Activated T-helper 1 cell treated with anti-CD3 and anti-CD28 coated beads, Interleukin-12 subunit alpha, Interleukin-12 subunit beta, Interleukin-2, Interleukin-4 antibody, amounts not matched to agents 30 ng/mL and 10 ng/mL and 1 ng/mL, durations not matched to agents 14 hours and 24 hours and 36 hours (primary cell): ENCODE results near the gene MAP2K2. TPM values are rescaled to one million over a fixed set of nuclear protein-coding genes. Genes with fewer than 3 reads are reported as not detected.

Source experiments
- DNase-seq: peaks from one replicate; pipeline ENCODE4 v3.0.0; 2021; ENCODE audit warnings: low spot score
- H3K27ac Mint-ChIP-seq: one replicate; pipeline ENCODE4 v1.8.0; 2021; ENCODE audit warnings: mild to moderate bottlenecking, mixed read lengths
- H3K27me3 Mint-ChIP-seq: one replicate; pipeline ENCODE4 v1.8.0; 2022; ENCODE audit warnings: mild to moderate bottlenecking, moderate library complexity, mixed read lengths; ENCODE audit not compliant: insufficient read depth
- H3K36me3 Mint-ChIP-seq: one replicate; pipeline ENCODE4 v1.8.0; 2021; ENCODE audit warnings: low read depth, mixed read lengths
- H3K4me1 Mint-ChIP-seq: one replicate; pipeline ENCODE4 v1.8.0; 2021; ENCODE audit warnings: low read depth, mixed read lengths
- H3K4me3 Mint-ChIP-seq: one replicate; pipeline ENCODE4 v1.8.0; 2021; ENCODE audit warnings: mild to moderate bottlenecking, moderate library complexity, mixed read lengths
- H3K9me3 Mint-ChIP-seq: one replicate; pipeline ENCODE4 v1.8.0; 2021; ENCODE audit warnings: mixed read lengths
- intact Hi-C: fragments of 100-400 bp; cut with micrococcal nuclease; formaldehyde crosslinking; loops from one replicate; pipeline ENCODE4 v1.15.1; 2024
- total RNA-seq: library from RNA; stranded (reverse); gene quantifications from 2 replicates; pipeline ENCODE4 v1.2.3, GENCODE V29; 2022

Gene MAP2K2
- total RNA-seq, 1 donor from 2014 or later, result 135 TPM

- no peak overlapping the region for H3K27ac Mint-ChIP-seq
Observed at GRCh38 chr19:4064496-4065260, 59.2 kb downstream of the MAP2K2 start.

GRCh38 chr19:4064149-4064495 lies 59.8 kb downstream of the MAP2K2 start:
- Mint-ChIP-seq H3K9me3 (no peaks in the 10 kb centered on the region), H3K36me3 (peaks cover 4% of the 10 kb centered on the region), H3K4me1 (peaks cover 9% of the 10 kb centered on the region), H3K4me3 (peak overlapping the region; percentile 87), H3K27ac (peak overlapping the region; percentile 84), H3K27me3 (no peaks in the 10 kb centered on the region)
- intact Hi-C loops, result no loop called here
- no peak for DNase-seq

More at GRCh38 chr19:4064496-4065260, 59.2 kb downstream of the MAP2K2 start:
- intact Hi-C loops, result loop anchor here (5.0 kb wide), 2 partner anchors 338 to 408 kb away; partner anchors contain the start of genes CHAF1A, HDGFL2 and SH3GL1
- H3K9me3 Mint-ChIP-seq, result no peaks in the 10 kb centered on the region
- H3K36me3 Mint-ChIP-seq, result peaks cover 4% of the 10 kb centered on the region
- H3K4me3 Mint-ChIP-seq, result peak overlapping the region; percentile 87
- DNase-seq, result no peak
- H3K27me3 Mint-ChIP-seq, result no peaks in the 10 kb centered on the region
- H3K4me1 Mint-ChIP-seq, result peaks cover 15% of the 10 kb centered on the region

GRCh38 chr19:4063369-4064148 lies 60.4 kb downstream of the MAP2K2 start:
- DNase-seq, result no peak
- H3K4me3 Mint-ChIP-seq, result peak overlapping the region; percentile 87
- peak overlapping the region; percentile 84 for H3K27ac Mint-ChIP-seq
- no peaks in the 10 kb centered on the region for H3K9me3 Mint-ChIP-seq
- peaks cover 6% of the 10 kb centered on the region for H3K4me1 Mint-ChIP-seq
- H3K36me3 Mint-ChIP-seq, result peaks cover 4% of the 10 kb centered on the region
- H3K27me3 Mint-ChIP-seq, result no peaks in the 10 kb centered on the region
- intact Hi-C loops, result no loop called here

GRCh38 chr19:4062419-4063368 lies 61.2 kb downstream of the MAP2K2 start:
- Mint-ChIP-seq H3K27ac (no peak overlapping the region), H3K36me3 (peaks cover 5% of the 10 kb centered on the region), H3K27me3 (no peaks in the 10 kb centered on the region), H3K9me3 (no peaks in the 10 kb centered on the region), H3K4me3 (peak overlapping the region; percentile 39), H3K4me1 (no peaks in the 10 kb centered on the region)
- no peak for DNase-seq
- intact Hi-C loops, result no loop called here

GRCh38 chr19:4061683-4062418 lies 62.1 kb downstream of the MAP2K2 start:
- no peaks in the 10 kb centered on the region for H3K9me3 Mint-ChIP-seq
- peak overlapping the region; percentile 11 for H3K4me3 Mint-ChIP-seq
- no peaks in the 10 kb centered on the region for H3K4me1 Mint-ChIP-seq
- intact Hi-C loops, result no loop called here
- H3K36me3 Mint-ChIP-seq, result peaks cover 9% of the 10 kb centered on the region
- H3K27me3 Mint-ChIP-seq, result no peaks in the 10 kb centered on the region
- no peak overlapping the region for H3K27ac Mint-ChIP-seq
- DNase-seq, result no peak

- Mint-ChIP-seq H3K27me3 (no peaks in the 10 kb centered on the region), H3K27ac (no peak overlapping the region), H3K36me3 (peaks cover 9% of the 10 kb centered on the region), H3K4me1 (no peaks in the 10 kb centered on the region), H3K4me3 (no peak overlapping the region), H3K9me3 (no peaks in the 10 kb centered on the region)
- no peak for DNase-seq
- intact Hi-C loops, result no loop called here
Observed at GRCh38 chr19:4061178-4061682, 62.7 kb downstream of the MAP2K2 start.

- no peaks in the 10 kb centered on the region for H3K4me1 Mint-ChIP-seq
- DNase-seq, result no peak
- H3K36me3 Mint-ChIP-seq, result peaks cover 14% of the 10 kb centered on the region
- no peaks in the 10 kb centered on the region for H3K27me3 Mint-ChIP-seq
- H3K27ac Mint-ChIP-seq, result no peak overlapping the region
- H3K9me3 Mint-ChIP-seq, result no peaks in the 10 kb centered on the region
- intact Hi-C loops, result no loop called here
- H3K4me3 Mint-ChIP-seq, result no peak overlapping the region
Observed at GRCh38 chr19:4060621-4061177, 63.2 kb downstream of the MAP2K2 start.

- Mint-ChIP-seq H3K9me3 (no peaks in the 10 kb centered on the region), H3K27me3 (no peaks in the 10 kb centered on the region), H3K4me1 (no peaks in the 10 kb centered on the region), H3K36me3 (peaks cover 15% of the 10 kb centered on the region), H3K4me3 (peak overlapping the region; percentile 19), H3K27ac (peak overlapping the region; percentile 44)
- intact Hi-C loops, result no loop called here
- DNase-seq, result no peak
Observed at GRCh38 chr19:4059891-4060620, 63.9 kb downstream of the MAP2K2 start.

- no peaks in the 10 kb centered on the region for H3K27me3 Mint-ChIP-seq
- H3K4me1 Mint-ChIP-seq, result no peaks in the 10 kb centered on the region
- intact Hi-C loops, result no loop called here
- H3K4me3 Mint-ChIP-seq, result no peak overlapping the region
- no peak overlapping the region for H3K27ac Mint-ChIP-seq
- peaks cover 15% of the 10 kb centered on the region for H3K36me3 Mint-ChIP-seq
- H3K9me3 Mint-ChIP-seq, result no peaks in the 10 kb centered on the region
- DNase-seq, result no peak
Observed at GRCh38 chr19:4059453-4059871, 64.5 kb downstream of the MAP2K2 start.

- H3K27me3 Mint-ChIP-seq, result no peaks in the 10 kb centered on the region
- DNase-seq, result no peak
- H3K4me1 Mint-ChIP-seq, result no peaks in the 10 kb centered on the region
- no peak overlapping the region for H3K27ac Mint-ChIP-seq
- intact Hi-C loops, result no loop called here
- no peak overlapping the region for H3K4me3 Mint-ChIP-seq
- peaks cover 14% of the 10 kb centered on the region for H3K36me3 Mint-ChIP-seq
- no peaks in the 10 kb centered on the region for H3K9me3 Mint-ChIP-seq
Observed at GRCh38 chr19:4058693-4059452, 65.0 kb downstream of the MAP2K2 start.
